ENCODE data around the gene AJAP1. TPM values are rescaled to one million over a fixed set of nuclear protein-coding genes. Genes with fewer than 3 reads are reported as not detected.

Gene AJAP1
- total RNA-seq, 1 experiment from 2014 or later: not detected

- H3K36me3 ChIP-seq (ENCODE audit: control insufficient read depth in 1 of 2, insufficient read depth in 2 of 2, low read length in 2 of 2): no peaks in the 10 kb centered on the region
- no peak for TF ChIP-seq ATF3 (IDR thresholded peaks at IDR 0.05)
- no peak for TF ChIP-seq CEBPB (IDR thresholded peaks at IDR 0.05; ENCODE audit: low read depth)
- TF ChIP-seq YY1 (IDR thresholded peaks at IDR 0.05; ENCODE audit: extremely low read depth, insufficient replicate concordance, low read depth, low read length): no peak
- TF ChIP-seq RAD21 (IDR thresholded peaks at IDR 0.05; ENCODE audit: low read depth): no peak
- TF ChIP-seq POLR2A (IDR thresholded peaks at IDR 0.05; ENCODE audit: borderline replicate concordance, extremely low read depth, insufficient read depth, insufficient read length): no peak
- no peak for TF ChIP-seq JUND (IDR thresholded peaks at IDR 0.05)
- no peak for TF ChIP-seq EZH2phosphoT487 (IDR thresholded peaks at IDR 0.05; ENCODE audit: borderline replicate concordance)
- no peak for TF ChIP-seq ZNF274 (IDR thresholded peaks at IDR 0.05; ENCODE audit: low read depth, low read length)
- TF ChIP-seq SIN3A (IDR thresholded peaks at IDR 0.05; ENCODE audit: low read depth): no peak
- TF ChIP-seq EGR1 (IDR thresholded peaks at IDR 0.05; ENCODE audit: low read depth): no peak
- TF ChIP-seq ZFX (IDR thresholded peaks at IDR 0.05): no peak
- TF ChIP-seq, protein P1, sequence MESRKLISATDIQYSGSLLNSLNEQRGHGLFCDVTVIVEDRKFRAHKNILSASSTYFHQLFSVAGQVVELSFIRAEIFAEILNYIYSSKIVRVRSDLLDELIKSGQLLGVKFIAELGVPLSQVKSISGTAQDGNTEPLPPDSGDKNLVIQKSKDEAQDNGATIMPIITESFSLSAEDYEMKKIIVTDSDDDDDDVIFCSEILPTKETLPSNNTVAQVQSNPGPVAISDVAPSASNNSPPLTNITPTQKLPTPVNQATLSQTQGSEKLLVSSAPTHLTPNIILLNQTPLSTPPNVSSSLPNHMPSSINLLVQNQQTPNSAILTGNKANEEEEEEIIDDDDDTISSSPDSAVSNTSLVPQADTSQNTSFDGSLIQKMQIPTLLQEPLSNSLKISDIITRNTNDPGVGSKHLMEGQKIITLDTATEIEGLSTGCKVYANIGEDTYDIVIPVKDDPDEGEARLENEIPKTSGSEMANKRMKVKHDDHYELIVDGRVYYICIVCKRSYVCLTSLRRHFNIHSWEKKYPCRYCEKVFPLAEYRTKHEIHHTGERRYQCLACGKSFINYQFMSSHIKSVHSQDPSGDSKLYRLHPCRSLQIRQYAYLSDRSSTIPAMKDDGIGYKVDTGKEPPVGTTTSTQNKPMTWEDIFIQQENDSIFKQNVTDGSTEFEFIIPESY (IDR thresholded peaks at IDR 0.05; ENCODE audit: extremely low read depth, insufficient replicate concordance, low read length): no peak
- no peak for TF ChIP-seq EZH2 (IDR thresholded peaks at IDR 0.05)
- no peak for TF ChIP-seq CTCF (IDR thresholded peaks at IDR 0.05 in 2 of 3, conservative IDR thresholded peaks at IDR 0.05 in 1 of 3; ENCODE audit: borderline replicate concordance in 1 of 3, insufficient read depth in 1 of 3, low read depth in 2 of 3, low read length in 2 of 3)
- TF ChIP-seq SP1 (IDR thresholded peaks at IDR 0.05; ENCODE audit: low read depth): no peak
- TF ChIP-seq ELF1 (IDR thresholded peaks at IDR 0.05; ENCODE audit: borderline replicate concordance, low read depth): no peak
- no peak overlapping the region for H3K27ac ChIP-seq (ENCODE audit: low read depth, low read length)
- H3K9me2 ChIP-seq (ENCODE audit: insufficient read depth): no peaks in the 10 kb centered on the region
- H3K9me3 ChIP-seq (ENCODE audit: control insufficient read depth in 1 of 2, insufficient read depth in 1 of 2, low read depth in 1 of 2, low read length in 2 of 2): no peaks in the 10 kb centered on the region; a peak in 1 of 4 replicates
- DNase-seq (ENCODE audit: low read depth, low spot score) (no peak), ATAC-seq (no peak)
- no peaks in the 10 kb centered on the region for H4K20me1 ChIP-seq (ENCODE audit: insufficient read depth)
- H3K27me3 ChIP-seq (ENCODE audit: insufficient read depth, low read length): no peaks in the 10 kb centered on the region
- H3K4me1 ChIP-seq (ENCODE audit: control insufficient read depth in 1 of 2, insufficient read depth in 2 of 2, low read length in 2 of 2): no peaks in the 10 kb centered on the region
- POLR2A ChIA-PET: no interaction called here
- RAD21 ChIA-PET (ENCODE audit: low non-redundant PET in 1 of 2, low total read pairs in 2 of 2, uncharacterized antibody in 2 of 2, unreplicated experiment in 2 of 2): no interaction called here
- no TSS peak for BruUV-seq (replicated peaks)
- CTCF ChIA-PET: no interaction called here
- H3K4me2 ChIP-seq (ENCODE audit: low read length): no peak overlapping the region
- H3K79me2 ChIP-seq (ENCODE audit: insufficient read depth, low read length): no peaks in the 10 kb centered on the region
- H3K9ac ChIP-seq (ENCODE audit: low read length): no peak overlapping the region
- intact Hi-C loops (cut with micrococcal nuclease): no loop called here
- H2AFZ ChIP-seq (ENCODE audit: low read depth, low read length, poor library complexity, severe bottlenecking): no peak overlapping the region
- H3K4me3 ChIP-seq (replicated peaks in 1 of 2; ENCODE audit: low read depth in 1 of 2, low read length in 2 of 2): no peak overlapping the region
These were observed 36.7 kb downstream of the AJAP1 start for GRCh38 chr1:4690951-4691675.

Measured in HCT116 (cell line).